Measurements from ENCODE around the gene LSMEM2. TPM values are rescaled to one million over a fixed set of nuclear protein-coding genes. Genes with fewer than 3 reads are reported as not detected.
A peak's percentile ranks its signal among the peaks of the same experiment; 100 is the strongest.

LSMEM2 gene
- total and polyA plus RNA-seq, 2 experiments from 2014 or later = not detected

- TF ChIP-seq EZH2phosphoT487 (IDR thresholded peaks at IDR 0.05; ENCODE audit: low read depth, severe bottlenecking, unreplicated experiment) = no peak
- TF ChIP-seq CTCF (IDR thresholded peaks at IDR 0.05; ENCODE audit: poor library complexity) = no peak
- TF ChIP-seq EZH2 (IDR thresholded peaks at IDR 0.05; ENCODE audit: borderline replicate concordance) = no peak
- Histone ChIP-seq H4K20me1 (ENCODE audit: insufficient read depth, poor library complexity, severe bottlenecking) (no peaks in the 10 kb centered on the region), H3K27me3 (no peaks in the 10 kb centered on the region), H3K79me2 (peaks cover 12% of the 10 kb centered on the region), H2AFZ (no peak overlapping the region), H3K27ac (peak overlapping the region; percentile 91), H3K36me3 (replicated peaks; ENCODE audit: insufficient read depth, low read depth) (no peaks in the 10 kb centered on the region), H3K4me1 (ENCODE audit: insufficient read depth) (peaks cover 73% of the 10 kb centered on the region), H3K4me2 (peak overlapping the region; percentile 59), H3K4me3 (no peak overlapping the region), H3K9me2 (replicated peaks; ENCODE audit: insufficient read depth) (no peaks in the 10 kb centered on the region), H3K9me3 (ENCODE audit: low read depth) (no peaks in the 10 kb centered on the region)
- DNase-seq (ENCODE audit: low spot score) = peak; percentile 98
- WGBS (ENCODE audit: low lambda C conversion rate, missing lambda C conversion rate) = 0% methylated on average over 7 of the region's 7 CpGs
Observed at GRCh38 chr3:50264383-50264963, 14.4 kb upstream of the LSMEM2 start.

GRCh38 chr3:50264964-50265485 lies 13.9 kb upstream of the LSMEM2 start:
- Histone ChIP-seq H3K9me2 (replicated peaks; ENCODE audit: insufficient read depth) (no peaks in the 10 kb centered on the region), H2AFZ (no peak overlapping the region), H3K4me1 (ENCODE audit: insufficient read depth) (peaks cover 74% of the 10 kb centered on the region), H3K36me3 (replicated peaks; ENCODE audit: insufficient read depth, low read depth) (no peaks in the 10 kb centered on the region), H3K79me2 (peaks cover 16% of the 10 kb centered on the region), H3K27ac (peak overlapping the region; percentile 91), H3K4me3 (no peak overlapping the region), H3K9me3 (ENCODE audit: low read depth) (no peaks in the 10 kb centered on the region), H3K27me3 (no peaks in the 10 kb centered on the region), H4K20me1 (ENCODE audit: insufficient read depth, poor library complexity, severe bottlenecking) (no peaks in the 10 kb centered on the region), H3K4me2 (peak overlapping the region; percentile 89)
- TF ChIP-seq EZH2phosphoT487 (IDR thresholded peaks at IDR 0.05; ENCODE audit: low read depth, severe bottlenecking, unreplicated experiment) = no peak
- no peak for TF ChIP-seq EZH2 (IDR thresholded peaks at IDR 0.05; ENCODE audit: borderline replicate concordance)
- no peak for TF ChIP-seq CTCF (IDR thresholded peaks at IDR 0.05; ENCODE audit: poor library complexity)
- no peak for DNase-seq (ENCODE audit: low spot score)
- 62% methylated on average over 7 of the region's 7 CpGs for WGBS (ENCODE audit: low lambda C conversion rate, missing lambda C conversion rate)

- no peak for TF ChIP-seq EZH2 (IDR thresholded peaks at IDR 0.05; ENCODE audit: borderline replicate concordance)
- TF ChIP-seq CTCF (IDR thresholded peaks at IDR 0.05; ENCODE audit: poor library complexity) = no peak
- TF ChIP-seq EZH2phosphoT487 (IDR thresholded peaks at IDR 0.05; ENCODE audit: low read depth, severe bottlenecking, unreplicated experiment) = no peak
- Histone ChIP-seq H3K4me3 (no peak overlapping the region), H3K4me2 (peak overlapping the region; percentile 89), H3K27me3 (no peaks in the 10 kb centered on the region), H4K20me1 (ENCODE audit: insufficient read depth, poor library complexity, severe bottlenecking) (no peaks in the 10 kb centered on the region), H3K4me1 (ENCODE audit: insufficient read depth) (peaks cover 75% of the 10 kb centered on the region), H3K9me2 (replicated peaks; ENCODE audit: insufficient read depth) (no peaks in the 10 kb centered on the region), H3K79me2 (peaks cover 21% of the 10 kb centered on the region), H3K36me3 (replicated peaks; ENCODE audit: insufficient read depth, low read depth) (no peaks in the 10 kb centered on the region), H3K9me3 (ENCODE audit: low read depth) (no peaks in the 10 kb centered on the region), H2AFZ (no peak overlapping the region), H3K27ac (peak overlapping the region; percentile 91)
- 67% methylated on average over 1 of the region's 1 CpG for WGBS (ENCODE audit: low lambda C conversion rate, missing lambda C conversion rate)
- no peak for DNase-seq (ENCODE audit: low spot score)
Observed at GRCh38 chr3:50265571-50265970, 13.3 kb upstream of the LSMEM2 start.

Data from hepatocyte (in vitro differentiated cells).